ENCODE measurements around the gene ADGRD1.

Gene ADGRD1

DNA sequence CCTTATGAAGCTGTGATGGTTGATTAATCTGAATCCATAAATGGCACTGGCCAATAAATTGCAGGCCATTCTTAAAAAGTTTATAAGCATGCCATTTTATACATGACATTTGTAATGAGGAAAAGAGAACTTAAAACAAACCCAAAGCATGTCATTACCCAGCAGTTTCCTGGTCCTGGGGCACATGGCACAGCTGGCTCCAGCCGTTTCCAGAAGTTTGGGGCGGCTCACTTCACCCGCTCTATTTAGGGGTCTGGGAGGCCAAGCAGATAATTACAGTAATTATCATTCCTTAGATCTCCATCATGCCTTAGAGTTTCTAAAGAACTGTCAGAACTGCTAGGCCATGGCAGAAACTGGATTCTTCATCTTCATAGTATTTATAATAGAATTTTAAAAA is 6.4 kb downstream of the ADGRD1 start:
- H3K4me1 ChIP-seq: peaks cover 0 to 5% (median 0%) of the 10 kb centered on the region in 4 donors
- no peak for TF ChIP-seq CTCF (IDR thresholded peaks at IDR 0.05)

GRCh38 chr12:130960787-130961186 is 7.1 kb downstream of the ADGRD1 start:
- intact Hi-C loops (cut with DNase I; ENCODE audit: low total_unique reads): no loop called here
- no peak for DNase-seq
- no peak for TF ChIP-seq CTCF (IDR thresholded peaks at IDR 0.05)
- no peak overlapping the region for H3K27ac ChIP-seq
- H3K36me3 ChIP-seq: no peaks in the 10 kb centered on the region
- H3K9me3 ChIP-seq: no peaks in the 10 kb centered on the region
- H3K4me1 ChIP-seq: no peaks in the 10 kb centered on the region
- H3K27me3 ChIP-seq: no peaks in the 10 kb centered on the region
- no peak overlapping the region for H3K4me3 ChIP-seq

More for the DNA sequence above, 6.4 kb downstream of the ADGRD1 start:
- no peaks in the 10 kb centered on the region for H3K27me3 ChIP-seq
- no peak overlapping the region for H3K4me3 ChIP-seq
- no peaks in the 10 kb centered on the region for H3K9me3 ChIP-seq
- DNase-seq: no peak
- no peak overlapping the region for H3K27ac ChIP-seq
- no peaks in the 10 kb centered on the region for H3K36me3 ChIP-seq
- intact Hi-C loops (cut with DNase I; ENCODE audit: low total_unique reads): no loop called here

DNA sequence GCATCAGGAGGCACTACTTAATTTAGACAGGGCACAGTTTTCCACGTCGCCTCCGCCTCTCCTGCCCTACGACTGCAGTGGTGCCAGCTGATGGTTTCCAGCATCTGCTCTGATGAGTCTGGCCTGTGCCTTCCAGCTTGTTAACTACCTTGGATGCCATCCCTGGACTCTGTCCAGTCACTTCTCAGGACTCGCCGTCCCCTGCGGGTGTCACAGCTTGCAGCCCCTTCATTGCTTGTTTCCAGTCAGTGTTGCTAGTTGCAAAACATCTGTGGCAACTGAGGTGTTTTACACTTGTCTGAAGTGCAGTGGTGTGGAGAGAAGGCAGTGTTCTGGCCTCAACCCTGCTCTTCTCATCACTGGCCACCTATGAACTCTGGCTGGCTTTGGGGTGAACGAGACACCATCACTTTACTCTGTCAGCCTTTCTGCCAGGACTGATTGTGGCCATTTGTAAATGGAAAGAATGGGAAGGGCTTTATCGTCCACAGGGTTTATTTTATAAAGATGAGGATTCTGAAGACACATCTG is 8.3 kb downstream of the ADGRD1 start:
- Histone ChIP-seq H3K4me1 (no peaks in the 10 kb centered on the region), H3K4me3 (no peak overlapping the region), H3K27ac (no peak overlapping the region), H3K9me3 (no peaks in the 10 kb centered on the region), H3K36me3 (no peaks in the 10 kb centered on the region), H3K27me3 (no peaks in the 10 kb centered on the region)
- intact Hi-C loops (cut with DNase I; ENCODE audit: low total_unique reads): no loop called here
- no peak for DNase-seq
- TF ChIP-seq CTCF (IDR thresholded peaks at IDR 0.05): no peak

DNA sequence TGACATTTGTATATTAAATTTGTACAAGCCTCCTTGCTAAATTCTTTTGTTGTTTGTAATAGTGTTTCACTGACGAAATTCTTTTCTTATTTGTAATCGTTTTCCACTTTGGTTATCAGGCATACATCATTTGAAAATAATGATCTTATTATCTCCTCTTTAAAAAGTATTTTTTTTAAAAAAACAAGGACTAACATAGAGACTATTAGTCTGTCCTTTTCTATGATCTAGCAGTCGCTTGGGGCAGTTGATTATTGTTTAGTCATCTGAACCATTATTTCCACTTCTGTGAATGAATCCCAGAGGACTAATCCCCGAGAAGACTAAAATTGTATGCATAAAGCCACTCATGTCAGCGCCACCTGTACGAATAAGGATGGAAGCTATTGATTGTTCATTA is 11.5 kb downstream of the ADGRD1 start:
- TF ChIP-seq CTCF (IDR thresholded peaks at IDR 0.05): no peak
- intact Hi-C loops (cut with DNase I; ENCODE audit: low total_unique reads): no loop called here

GRCh38 chr12:130965668-130966067 is 12.0 kb downstream of the ADGRD1 start:
- Histone ChIP-seq H3K27ac (no peak overlapping the region), H3K27me3 (no peaks in the 10 kb centered on the region), H3K36me3 (no peaks in the 10 kb centered on the region), H3K4me3 (no peak overlapping the region), H3K9me3 (no peaks in the 10 kb centered on the region), H3K4me1 (no peaks in the 10 kb centered on the region)
- DNase-seq: no peak
- no peak for TF ChIP-seq CTCF (IDR thresholded peaks at IDR 0.05)
- intact Hi-C loops (cut with DNase I; ENCODE audit: low total_unique reads): no loop called here

More for the DNA sequence above, 11.5 kb downstream of the ADGRD1 start:
- Histone ChIP-seq H3K27ac (no peak overlapping the region), H3K4me3 (no peak overlapping the region), H3K9me3 (no peaks in the 10 kb centered on the region), H3K27me3 (no peaks in the 10 kb centered on the region), H3K4me1 (no peaks in the 10 kb centered on the region), H3K36me3 (no peaks in the 10 kb centered on the region)
- DNase-seq: no peak

All from tibial artery (tissue), 4 donors.